Karpas-422 (cell line): ENCODE measurements around the gene NOS1AP. TPM values are rescaled to one million over a fixed set of nuclear protein-coding genes. Genes with fewer than 3 reads are reported as not detected.

ENCODE experiments used
- DNase-seq: peaks from one replicate; pipeline ENCODE4 v3.0.0-alpha.2; 2015
- H2AFZ ChIP-seq: fragments of 200-600 bp; sonication (generic); 2 replicates; pipeline ENCODE4 v1.6.1; 2014; ENCODE audit warnings: antibody characterized with exemption, low read length, mixed read lengths
- H3K27ac ChIP-seq: fragments of 200-600 bp; sonication (generic); 2 replicates; pipeline ENCODE4 v1.5.1; 2014; ENCODE audit warnings: mild to moderate bottlenecking, low read length, moderate library complexity
- H3K27me3 ChIP-seq: fragments of 200-600 bp; sonication (generic); 2 replicates; pipeline ENCODE4 v1.6.1; 2014; ENCODE audit warnings: low read length, mixed read lengths
- H3K36me3 ChIP-seq: fragments of 200-600 bp; sonication (generic); 2 replicates; pipeline ENCODE4 v1.6.1; 2014; ENCODE audit warnings: low read length, mixed read lengths; ENCODE audit not compliant: insufficient read depth
- H3K4me1 ChIP-seq: fragments of 200-600 bp; sonication (generic); 2 replicates; pipeline ENCODE4 v1.6.1; 2014; ENCODE audit warnings: mild to moderate bottlenecking, low read length, mixed read lengths
- H3K4me2 ChIP-seq: fragments of 200-600 bp; sonication (generic); 2 replicates; pipeline ENCODE4 v1.6.1; 2014; ENCODE audit warnings: low read length, low read depth, mild to moderate bottlenecking; ENCODE audit not compliant: poor library complexity, severe bottlenecking
- H3K4me3 ChIP-seq: fragments of 200-600 bp; sonication (generic); 2 replicates; pipeline ENCODE4 v1.5.1; 2014; ENCODE audit warnings: mild to moderate bottlenecking, antibody characterized with exemption, low read length, mixed read lengths
- H3K79me2 ChIP-seq: fragments of 200-600 bp; sonication (generic); 2 replicates; pipeline ENCODE4 v1.6.1; 2014; ENCODE audit warnings: mild to moderate bottlenecking, low read length, mixed read lengths
- H3K9ac ChIP-seq: fragments of 200-600 bp; sonication (generic); 2 replicates; pipeline ENCODE4 v1.6.0; 2014; ENCODE audit warnings: low read length
- H3K9me2 ChIP-seq: fragments of 200-600 bp; sonication (generic), shearing (Covaris generic); replicated peaks from 2 replicates; pipeline ENCODE4 v1.6.0; 2014; ENCODE audit warnings: mild to moderate bottlenecking, low read length, moderate library complexity; ENCODE audit not compliant: insufficient read depth
- H3K9me3 ChIP-seq: fragments of 300-700, 200-600 bp; sonication (generic); 2 replicates; pipeline ENCODE4 v1.6.1; 2014; ENCODE audit warnings: low read length, mixed read lengths
- H4K20me1 ChIP-seq: fragments of 200-600 bp; sonication (generic); 2 replicates; pipeline ENCODE4 v1.6.1; 2014; ENCODE audit warnings: mild to moderate bottlenecking, antibody characterized with exemption, low read length, low read depth; ENCODE audit not compliant: insufficient read depth
- total RNA-seq: library from RNA; depleted of rRNA; stranded (reverse); fragments of >200 nt; shearing (Covaris generic); gene quantifications from 2 replicates; pipeline ENCODE4 v1.2.3, GENCODE V29; 2014; ENCODE audit warnings: low replicate concordance

The NOS1AP gene
- total RNA-seq, 1 experiment from 2014 or later = not detected

DNA sequence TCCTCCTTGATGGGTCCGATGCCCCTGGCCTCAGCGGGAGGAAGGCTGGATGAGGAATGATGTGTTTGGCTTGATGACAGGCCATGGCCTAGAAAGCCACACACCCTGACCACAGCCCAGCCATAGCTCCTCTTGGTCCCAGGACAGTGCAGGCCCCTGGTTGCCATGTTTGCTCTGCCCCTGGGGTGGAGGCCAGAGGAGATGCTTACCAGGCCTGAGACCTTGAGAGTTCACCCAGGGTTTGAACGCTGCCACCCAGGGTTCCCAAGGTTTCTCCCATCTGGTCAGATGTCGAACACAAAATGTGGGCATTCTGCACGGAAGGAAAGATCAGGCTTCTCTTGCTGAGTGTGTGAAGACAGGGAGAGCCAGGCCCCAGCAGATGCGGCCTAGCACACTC, 314.6 kb downstream of the NOS1AP start:
- Histone ChIP-seq H3K36me3 (no peaks in the 10 kb centered on the region), H3K4me3 (no peak overlapping the region), H3K4me1 (no peaks in the 10 kb centered on the region), H3K4me2 (no peak overlapping the region), H3K27me3 (no peaks in the 10 kb centered on the region), H3K27ac (no peak overlapping the region), H3K9me2 (no peaks in the 10 kb centered on the region), H3K9me3 (no peaks in the 10 kb centered on the region), H3K79me2 (no peaks in the 10 kb centered on the region), H2AFZ (no peak overlapping the region), H3K9ac (no peak overlapping the region), H4K20me1 (no peaks in the 10 kb centered on the region)
- DNase-seq = no peak

DNA sequence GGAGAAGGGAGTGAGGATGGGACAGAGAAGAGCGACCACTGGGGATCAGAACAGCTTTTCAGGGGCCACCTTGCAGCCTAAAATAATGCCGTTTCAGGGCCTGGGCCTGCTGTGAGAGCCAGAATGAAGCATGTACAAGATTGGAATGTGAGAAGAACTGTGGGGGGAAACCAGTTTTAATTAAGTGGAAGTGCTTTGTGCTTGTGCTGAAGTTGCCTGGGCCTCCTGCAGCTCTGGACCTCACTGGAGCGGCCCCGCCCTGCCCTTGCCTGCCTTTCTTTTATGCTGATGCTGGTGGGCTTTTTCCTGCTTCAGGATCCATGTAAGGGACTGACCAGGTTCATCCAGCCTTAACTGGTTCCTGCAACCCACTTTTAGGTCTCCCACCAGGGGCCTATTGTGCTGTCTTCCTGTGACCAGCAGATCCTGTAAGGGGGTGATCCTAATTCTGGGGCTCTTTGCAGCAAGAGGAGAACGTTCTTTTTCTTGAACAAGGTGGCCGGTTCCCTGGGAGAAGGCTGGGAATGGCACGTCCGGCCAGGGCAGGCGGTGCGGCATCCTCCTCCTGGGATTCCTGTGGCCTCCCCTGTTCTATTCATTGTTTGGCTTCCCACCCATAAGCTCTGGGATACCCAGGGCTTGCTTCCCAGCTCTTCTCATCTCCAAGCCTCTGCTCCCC, 315.2 kb downstream of the NOS1AP start:
- no peaks in the 10 kb centered on the region for H3K79me2 ChIP-seq
- no peaks in the 10 kb centered on the region for H3K27me3 ChIP-seq
- H4K20me1 ChIP-seq = no peaks in the 10 kb centered on the region
- H3K4me1 ChIP-seq = no peaks in the 10 kb centered on the region
- H3K27ac ChIP-seq = no peak overlapping the region
- H2AFZ ChIP-seq = no peak overlapping the region
- H3K9me2 ChIP-seq = no peaks in the 10 kb centered on the region
- H3K9me3 ChIP-seq = no peaks in the 10 kb centered on the region
- no peak overlapping the region for H3K4me2 ChIP-seq
- no peak overlapping the region for H3K9ac ChIP-seq
- DNase-seq = no peak
- no peak overlapping the region for H3K4me3 ChIP-seq
- no peaks in the 10 kb centered on the region for H3K36me3 ChIP-seq

DNA sequence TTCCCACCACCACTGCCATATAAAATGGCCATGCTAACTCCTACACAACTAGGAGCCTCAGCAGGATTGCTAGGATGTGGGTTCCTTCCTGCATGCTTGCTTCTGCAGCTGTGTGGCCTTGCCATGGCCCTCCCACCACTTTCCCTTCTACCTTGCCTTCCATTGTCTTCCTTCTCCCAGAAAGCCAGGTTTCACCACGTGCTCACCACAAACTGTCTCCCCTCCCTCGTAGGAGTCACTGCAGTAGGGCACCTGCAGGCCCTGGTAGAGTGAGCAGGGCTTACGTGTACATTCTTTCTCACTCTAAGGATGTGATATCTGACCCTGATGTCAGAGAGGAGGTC, 315.8 kb downstream of the NOS1AP start:
- no peak overlapping the region for H3K4me3 ChIP-seq
- no peaks in the 10 kb centered on the region for H3K9me3 ChIP-seq
- H3K27me3 ChIP-seq = no peaks in the 10 kb centered on the region
- no peak for DNase-seq
- no peaks in the 10 kb centered on the region for H4K20me1 ChIP-seq
- H2AFZ ChIP-seq = no peak overlapping the region
- no peak overlapping the region for H3K27ac ChIP-seq
- no peaks in the 10 kb centered on the region for H3K79me2 ChIP-seq
- H3K36me3 ChIP-seq = no peaks in the 10 kb centered on the region
- H3K9ac ChIP-seq = no peak overlapping the region
- H3K4me2 ChIP-seq = no peak overlapping the region
- H3K4me1 ChIP-seq = no peaks in the 10 kb centered on the region
- H3K9me2 ChIP-seq = no peaks in the 10 kb centered on the region

DNA sequence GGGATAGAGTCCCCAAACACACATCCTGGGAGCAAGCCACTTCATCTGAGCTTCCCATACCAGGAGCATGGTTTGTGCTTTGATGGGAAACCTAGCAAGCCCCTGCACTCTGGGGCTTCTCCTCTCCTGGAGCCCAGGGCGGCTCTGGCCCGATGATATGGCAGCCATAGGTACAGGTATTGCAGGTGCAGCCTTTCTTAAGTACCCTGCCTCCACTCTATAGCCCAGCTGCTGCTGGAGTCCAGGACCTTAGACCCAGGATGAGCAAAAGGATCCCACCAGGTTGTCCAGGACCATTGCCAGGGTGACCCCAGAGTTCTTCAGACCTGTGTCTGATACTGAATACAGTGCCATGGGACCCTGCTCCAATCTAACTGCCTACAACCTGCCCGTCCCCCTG, 316.2 kb downstream of the NOS1AP start:
- no peak overlapping the region for H3K4me3 ChIP-seq

DNA sequence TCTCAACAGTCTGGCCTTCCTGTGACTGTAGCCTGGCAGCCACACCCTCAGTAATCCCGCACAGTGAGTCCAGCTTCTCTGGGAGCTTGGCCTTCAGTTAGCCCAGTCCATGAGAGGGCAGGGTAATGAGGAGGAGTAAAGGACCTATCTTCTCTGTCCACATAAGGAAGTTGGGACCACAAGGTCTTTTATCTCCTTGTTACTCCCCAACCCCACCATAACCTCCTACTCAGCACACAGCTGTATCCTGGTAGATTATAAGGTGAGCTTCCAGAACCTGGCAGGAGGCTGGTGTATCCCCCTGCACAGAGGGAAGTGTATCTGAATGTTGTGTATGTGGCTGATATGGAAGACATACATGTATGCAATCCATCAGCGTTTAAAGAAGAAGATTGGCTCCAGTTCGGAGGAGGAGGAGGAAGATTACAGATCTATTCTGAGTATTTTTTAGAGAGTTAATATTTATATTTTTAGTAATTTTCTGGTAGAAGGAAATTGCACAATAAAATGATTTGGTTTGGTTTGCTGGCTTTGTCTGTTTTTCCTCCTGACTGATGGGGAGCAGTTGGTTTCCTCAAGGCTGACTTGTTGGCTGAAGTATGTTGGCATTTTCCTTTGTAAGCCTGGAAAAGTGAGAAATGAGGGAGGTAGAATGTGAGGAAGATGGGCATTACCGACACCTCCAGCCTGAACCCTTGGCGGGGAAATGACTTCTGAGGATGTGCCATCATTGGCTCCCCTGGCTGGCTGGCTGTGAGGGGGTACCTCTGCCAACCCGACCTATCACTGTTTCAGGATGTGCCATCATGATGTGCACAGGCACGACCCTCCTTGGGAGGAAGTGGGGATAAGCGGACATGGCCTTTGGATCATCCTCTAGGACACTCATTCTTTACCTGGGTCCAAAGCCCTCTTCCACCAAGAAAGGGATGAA, 317.1 kb downstream of the NOS1AP start:
- H3K4me1 ChIP-seq = no peaks in the 10 kb centered on the region
- H4K20me1 ChIP-seq = no peaks in the 10 kb centered on the region
- H3K27me3 ChIP-seq = no peaks in the 10 kb centered on the region
- H3K9me2 ChIP-seq = no peaks in the 10 kb centered on the region
- no peak overlapping the region for H3K4me3 ChIP-seq
- H3K27ac ChIP-seq = no peak overlapping the region
- H3K36me3 ChIP-seq = no peaks in the 10 kb centered on the region
- no peak for DNase-seq
- no peaks in the 10 kb centered on the region for H3K79me2 ChIP-seq
- H3K4me2 ChIP-seq = no peak overlapping the region
- no peaks in the 10 kb centered on the region for H3K9me3 ChIP-seq
- H3K9ac ChIP-seq = no peak overlapping the region
- no peak overlapping the region for H2AFZ ChIP-seq

More for the DNA sequence above, 316.2 kb downstream of the NOS1AP start:
- Histone ChIP-seq H3K27ac (no peak overlapping the region), H3K79me2 (no peaks in the 10 kb centered on the region), H3K9me2 (no peaks in the 10 kb centered on the region), H3K9me3 (no peaks in the 10 kb centered on the region), H3K4me2 (no peak overlapping the region), H3K9ac (no peak overlapping the region), H3K27me3 (no peaks in the 10 kb centered on the region), H3K36me3 (no peaks in the 10 kb centered on the region), H2AFZ (no peak overlapping the region), H4K20me1 (no peaks in the 10 kb centered on the region), H3K4me1 (no peaks in the 10 kb centered on the region)
- DNase-seq = no peak

DNA sequence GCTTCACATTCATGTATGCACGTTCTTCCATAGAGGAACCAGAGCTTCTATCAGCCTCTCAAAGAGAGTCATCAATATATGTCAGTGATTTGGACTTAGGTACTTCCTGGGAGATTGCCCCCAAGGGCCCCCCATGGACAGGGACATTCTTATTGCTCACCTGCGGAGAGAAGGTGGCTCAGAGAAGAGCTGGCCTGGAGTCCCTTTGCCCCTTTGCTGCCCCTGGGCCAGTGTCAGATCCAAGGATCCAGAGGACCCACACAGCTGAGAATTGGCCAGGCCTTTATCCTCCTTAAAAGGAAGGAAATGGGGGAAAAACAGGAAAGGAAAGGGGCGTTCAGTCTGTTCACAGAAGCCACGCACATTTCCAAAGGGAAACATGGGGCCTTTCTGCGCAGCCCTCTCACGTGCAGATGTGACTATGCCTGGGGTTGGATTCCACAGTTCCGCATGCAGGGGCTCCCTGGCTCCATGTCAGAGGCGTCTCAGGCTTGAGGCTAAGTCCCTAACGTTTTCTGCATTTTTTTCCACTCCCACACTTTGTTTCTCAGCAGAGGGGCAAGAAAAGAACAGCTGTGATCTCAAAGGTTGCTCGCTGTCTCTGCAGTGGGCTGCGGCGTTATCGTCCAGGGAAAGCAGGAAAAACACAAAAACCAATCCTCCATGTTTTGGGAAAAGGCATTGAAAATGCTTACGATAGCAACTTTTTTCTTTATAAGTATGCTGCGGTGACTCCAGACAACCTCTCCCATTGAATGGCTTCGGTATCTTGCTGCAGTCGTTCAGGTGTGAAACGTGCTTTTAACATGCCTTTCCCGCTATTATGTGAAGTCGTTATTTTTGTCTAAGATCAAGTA, 318.0 kb downstream of the NOS1AP start:
- peaks cover 2% of the 10 kb centered on the region for H3K4me1 ChIP-seq
- H3K9me3 ChIP-seq = no peaks in the 10 kb centered on the region
- H3K27ac ChIP-seq = no peak overlapping the region
- H3K4me3 ChIP-seq = no peak overlapping the region
- DNase-seq = no peak
- no peaks in the 10 kb centered on the region for H3K27me3 ChIP-seq
- H2AFZ ChIP-seq = no peak overlapping the region
- H3K79me2 ChIP-seq = no peaks in the 10 kb centered on the region
- H3K4me2 ChIP-seq = no peak overlapping the region
- no peak overlapping the region for H3K9ac ChIP-seq
- no peaks in the 10 kb centered on the region for H4K20me1 ChIP-seq
- no peaks in the 10 kb centered on the region for H3K36me3 ChIP-seq
- H3K9me2 ChIP-seq = no peaks in the 10 kb centered on the region

DNA sequence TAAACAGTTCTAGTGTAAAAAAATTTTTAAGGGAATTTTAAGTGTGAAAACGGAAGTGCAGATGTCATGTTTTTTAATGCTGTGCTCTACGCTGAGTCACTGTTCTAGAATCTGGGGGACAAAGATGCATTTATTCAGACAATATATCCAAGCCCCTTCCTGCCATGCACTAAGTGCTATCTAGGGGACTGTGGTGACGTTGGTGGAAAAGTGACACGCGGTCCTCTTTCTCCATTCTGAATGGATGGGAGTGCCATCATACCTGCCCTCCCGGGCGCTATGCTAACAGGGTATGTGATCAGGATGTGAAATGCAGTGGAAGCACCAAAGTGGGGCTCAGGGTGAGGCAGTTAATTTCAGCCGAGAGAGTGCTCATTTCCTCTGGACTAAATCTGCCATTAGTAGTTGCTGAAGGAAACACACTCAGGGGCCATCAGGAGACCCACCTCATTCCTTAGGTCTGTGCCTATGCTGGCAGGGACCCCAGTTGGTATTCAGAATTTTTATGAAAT, 318.6 kb downstream of the NOS1AP start:
- Histone ChIP-seq H3K4me3 (no peak overlapping the region), H3K27me3 (no peaks in the 10 kb centered on the region), H3K27ac (no peak overlapping the region), H3K9ac (no peak overlapping the region), H3K36me3 (no peaks in the 10 kb centered on the region), H3K9me3 (no peaks in the 10 kb centered on the region), H3K79me2 (no peaks in the 10 kb centered on the region), H3K9me2 (no peaks in the 10 kb centered on the region), H3K4me2 (no peak overlapping the region), H4K20me1 (no peaks in the 10 kb centered on the region), H3K4me1 (peaks cover 7% of the 10 kb centered on the region), H2AFZ (no peak overlapping the region)
- no peak for DNase-seq

DNA sequence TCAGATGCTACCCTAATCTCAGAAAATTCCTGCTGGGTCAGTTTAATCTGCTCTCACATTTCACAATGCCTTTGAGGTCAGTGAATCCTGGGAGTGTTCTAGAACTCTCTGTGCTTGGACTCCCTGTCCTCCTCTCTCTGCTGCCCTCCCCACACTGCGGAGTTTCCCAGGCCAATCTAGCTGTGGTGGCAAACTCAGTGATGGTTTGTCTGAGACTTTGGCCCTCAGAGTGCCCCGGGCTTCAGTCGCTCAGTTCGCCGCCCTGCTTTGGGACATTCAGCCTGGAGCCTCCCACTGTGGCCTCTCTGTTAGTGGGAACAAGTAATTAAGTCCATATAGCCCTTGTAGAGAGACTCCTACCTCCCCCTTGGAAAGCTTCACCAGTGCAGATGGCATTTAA, 319.1 kb downstream of the NOS1AP start:
- Histone ChIP-seq H4K20me1 (no peaks in the 10 kb centered on the region), H3K4me3 (no peak overlapping the region)

More for the DNA sequence above, 319.1 kb downstream of the NOS1AP start:
- no peaks in the 10 kb centered on the region for H3K9me3 ChIP-seq
- peaks cover 7% of the 10 kb centered on the region for H3K4me1 ChIP-seq
- DNase-seq = no peak
- no peaks in the 10 kb centered on the region for H3K27me3 ChIP-seq
- no peaks in the 10 kb centered on the region for H3K9me2 ChIP-seq
- no peak overlapping the region for H3K27ac ChIP-seq
- H3K79me2 ChIP-seq = no peaks in the 10 kb centered on the region
- H3K9ac ChIP-seq = no peak overlapping the region
- no peaks in the 10 kb centered on the region for H3K36me3 ChIP-seq
- H2AFZ ChIP-seq = no peak overlapping the region
- no peak overlapping the region for H3K4me2 ChIP-seq
